AG08395 (cell line): ENCODE data around the gene DGKD.

Experiments used
- DNase-seq: peaks from one replicate; pipeline ENCODE4 v3.0.0; 2012; ENCODE audit warnings: mixed read lengths, low spot score

The DGKD gene

DNA sequence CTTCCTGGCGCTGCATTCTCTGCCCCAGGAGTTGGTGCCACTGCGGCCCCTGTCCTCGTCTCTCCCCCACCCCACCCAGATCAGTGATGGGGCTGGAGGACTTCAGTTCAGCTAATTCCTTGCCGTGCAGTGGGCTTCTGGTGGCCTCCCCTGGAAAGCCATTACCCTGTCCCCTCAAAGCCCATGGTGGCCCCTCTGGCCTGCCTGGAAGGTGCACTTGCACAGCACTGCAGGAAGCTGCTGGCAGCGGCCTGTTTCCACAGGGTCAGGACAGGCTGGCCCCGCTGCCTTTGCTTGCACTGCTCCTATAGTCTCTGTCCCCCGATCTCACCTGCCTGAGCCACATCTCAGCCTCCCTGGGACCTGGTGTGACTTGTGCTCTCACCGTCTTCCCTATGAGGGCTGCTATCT is 107.2 kb downstream of the DGKD start:
- no peak for DNase-seq

DNA sequence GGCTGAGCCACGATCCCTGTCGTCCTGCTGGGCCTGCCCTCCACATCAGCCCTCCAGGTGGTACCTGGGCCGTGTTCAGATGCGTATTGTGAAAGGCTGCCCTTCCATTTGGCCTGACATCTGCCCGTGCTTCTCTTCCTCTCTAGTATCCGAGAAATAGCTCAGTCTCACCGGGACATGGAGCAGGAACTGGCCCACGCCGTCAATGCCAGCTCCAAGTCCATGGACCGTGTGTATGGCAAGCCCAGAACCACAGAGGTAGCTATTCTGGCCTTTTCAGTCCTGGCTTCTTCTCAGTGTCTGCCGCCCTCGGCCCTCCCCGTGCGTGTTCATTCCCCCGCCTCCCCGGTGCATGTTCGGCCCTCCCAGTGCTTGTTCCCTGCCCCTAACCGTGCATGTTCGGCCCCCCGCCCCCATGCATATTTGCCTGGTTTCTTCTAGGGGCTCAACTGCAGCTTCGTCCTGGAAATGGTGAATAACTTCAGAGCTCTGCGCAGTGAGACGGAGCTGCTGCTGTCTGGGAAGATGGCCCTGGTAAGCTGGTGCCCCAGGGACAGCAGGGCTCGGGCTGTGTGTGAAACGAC is 108.0 kb downstream of the DGKD start:
- DNase-seq, result no peak

DNA sequence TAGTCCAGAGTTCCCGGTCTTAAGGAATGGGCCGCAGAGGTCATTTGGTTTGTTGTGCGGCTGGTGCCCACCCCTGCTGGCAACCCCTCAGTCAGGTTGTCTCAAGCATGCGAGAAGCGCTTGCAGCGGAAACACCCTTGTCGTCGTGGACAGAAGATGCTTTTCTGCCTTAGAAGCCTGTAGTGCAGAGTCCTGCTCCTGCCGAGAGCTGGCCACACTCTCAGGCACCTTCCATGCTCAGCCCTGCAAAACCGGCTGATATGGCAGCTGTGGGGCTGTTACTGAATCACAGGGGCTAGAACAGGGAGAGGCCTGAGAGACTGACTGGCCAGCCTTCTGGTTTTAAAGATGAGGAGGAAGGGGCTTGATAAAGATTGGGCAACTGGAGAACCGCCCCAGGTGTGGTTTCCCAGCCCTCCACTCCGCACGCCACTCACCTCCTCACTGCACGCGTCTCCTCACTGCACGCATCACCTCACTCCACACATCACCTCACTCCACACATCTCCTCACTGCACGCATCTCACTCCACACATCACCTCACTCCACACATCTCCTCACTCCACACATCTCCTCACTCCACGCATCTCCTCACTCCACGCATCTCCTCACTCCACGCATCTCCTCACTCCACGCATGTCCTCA is 108.7 kb downstream of the DGKD start:
- no peak for DNase-seq

DNA sequence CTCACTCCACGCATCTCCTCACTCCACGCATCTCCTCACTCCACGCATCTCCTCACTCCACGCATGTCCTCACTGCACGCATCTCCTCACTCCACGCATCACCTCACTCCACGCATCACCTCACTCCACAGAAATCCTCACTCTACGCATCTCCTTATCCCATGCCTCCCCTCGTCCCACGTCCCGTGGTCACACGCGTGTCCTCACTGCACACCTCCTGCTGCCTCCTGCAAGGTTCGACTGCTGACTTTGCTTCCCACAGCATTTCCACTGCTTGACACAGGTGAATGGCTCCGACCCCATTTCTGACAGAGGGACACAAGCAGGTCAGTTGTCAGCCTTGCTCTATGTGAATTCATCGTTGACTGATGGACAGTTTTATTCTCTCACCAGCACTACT is 109.3 kb downstream of the DGKD start:
- DNase-seq, result no peak

DNA sequence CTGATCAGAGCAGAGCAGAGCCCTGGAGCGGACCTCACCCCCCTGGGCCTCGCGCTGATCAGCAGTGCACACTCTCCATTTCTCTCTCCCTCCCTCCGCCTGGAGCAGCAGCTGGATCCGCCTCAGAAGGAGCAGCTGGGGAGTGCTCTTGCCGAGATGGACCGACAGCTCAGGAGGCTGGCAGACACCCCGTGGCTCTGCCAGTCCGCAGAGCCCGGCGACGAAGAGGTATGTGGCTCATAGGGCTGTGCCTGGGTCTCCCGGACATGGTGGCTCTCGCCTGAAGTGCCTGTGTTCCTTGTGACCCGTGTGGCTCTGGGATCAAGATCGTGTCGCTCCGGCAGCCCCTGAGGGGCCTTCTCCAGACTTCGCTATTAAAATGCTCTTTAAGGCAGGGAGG is 109.8 kb downstream of the DGKD start:
- DNase-seq, result no peak

DNA sequence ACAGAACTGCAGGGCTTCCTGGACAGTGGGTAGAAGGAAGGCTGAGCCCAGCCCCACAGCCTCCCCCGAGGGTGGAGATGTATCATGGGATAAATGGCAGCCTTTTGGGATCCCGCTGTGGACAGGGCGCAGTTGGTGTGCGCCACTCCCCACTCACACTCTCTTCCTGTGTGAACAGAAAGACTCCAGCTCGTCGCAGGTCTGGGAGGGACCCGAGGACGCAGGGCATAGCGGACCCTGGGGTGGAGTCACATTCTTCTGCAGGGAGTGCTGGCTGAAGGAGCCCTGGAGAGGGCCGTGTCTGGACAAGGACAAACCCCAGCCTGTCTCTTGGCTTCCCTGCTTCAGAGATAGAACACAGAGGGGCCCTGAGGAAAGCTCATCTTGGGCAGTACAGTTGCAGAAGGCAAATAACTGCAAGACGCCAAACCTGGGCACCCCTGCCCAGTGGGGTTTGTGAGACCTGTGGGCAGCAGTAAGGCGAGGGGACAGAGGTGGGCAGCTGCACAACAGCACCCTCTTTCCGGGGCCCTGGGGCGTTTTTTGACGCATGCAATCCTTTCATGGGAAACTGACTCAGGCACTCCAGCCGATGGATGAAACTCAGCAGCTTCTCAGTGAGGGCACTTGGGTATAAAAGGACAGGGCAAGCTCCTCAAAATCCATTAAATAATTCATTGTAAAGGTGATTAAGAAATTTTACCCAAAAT is 110.4 kb downstream of the DGKD start:
- no peak for DNase-seq

DNA sequence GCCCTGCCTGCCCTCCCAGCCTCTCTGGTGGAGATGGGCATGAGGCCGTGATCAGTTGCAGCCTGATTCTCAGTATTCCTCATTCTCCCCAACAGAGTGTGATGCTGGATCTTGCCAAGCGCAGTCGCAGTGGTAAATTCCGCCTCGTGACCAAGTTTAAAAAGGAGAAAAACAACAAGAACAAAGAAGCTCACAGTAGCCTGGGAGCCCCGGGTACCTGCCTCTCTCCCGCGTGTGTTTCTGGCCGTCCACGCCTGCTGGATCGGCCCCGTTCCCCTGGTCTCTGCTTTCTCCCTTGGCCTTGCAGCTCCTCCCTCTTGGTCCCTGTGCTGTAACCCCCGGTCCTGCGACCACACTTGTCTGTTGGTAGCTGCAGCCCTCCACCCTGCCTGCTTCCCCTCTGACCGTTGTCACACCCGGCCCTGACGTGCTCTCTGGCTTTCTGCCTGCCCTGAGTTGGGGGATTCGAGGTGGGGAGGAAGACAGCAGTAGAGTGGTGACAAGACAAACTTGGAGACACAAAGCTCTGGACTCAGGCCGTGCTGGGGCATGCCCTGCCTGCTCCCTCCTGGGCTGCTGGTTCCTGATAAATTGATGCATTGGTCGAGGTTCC is 112.8 kb downstream of the DGKD start:
- DNase-seq, result no peak

DNA sequence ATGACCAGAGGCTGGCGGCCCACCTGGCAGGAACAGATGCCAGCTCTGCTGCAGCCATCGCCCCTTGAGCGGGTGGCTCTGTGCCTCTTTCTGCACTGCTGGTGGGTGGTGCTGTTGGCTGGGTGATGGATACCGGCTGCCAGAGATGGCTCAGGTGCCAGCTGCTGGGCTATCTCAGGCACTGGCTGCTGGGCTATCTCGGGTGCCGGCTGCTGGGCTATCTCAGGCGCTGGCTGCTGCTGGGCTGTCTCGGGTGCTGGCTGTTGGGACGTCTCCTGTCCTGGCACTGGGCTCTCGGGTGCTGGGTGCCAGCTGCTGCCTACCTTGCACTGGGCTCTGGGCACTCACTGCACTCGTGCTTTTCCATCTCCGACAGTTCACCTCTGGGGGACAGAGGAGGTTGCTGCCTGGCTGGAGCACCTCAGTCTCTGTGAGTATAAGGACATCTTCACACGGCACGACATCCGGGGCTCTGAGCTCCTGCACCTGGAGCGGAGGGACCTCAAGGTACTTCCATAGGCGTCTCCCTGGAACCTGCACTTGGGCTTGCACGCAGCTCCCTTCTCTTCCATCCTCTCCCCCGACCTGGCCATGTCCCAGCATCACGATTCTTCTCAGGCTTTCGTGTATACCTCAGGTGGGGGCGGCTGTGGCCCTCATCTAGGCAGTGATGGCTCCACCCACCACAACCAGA is 113.9 kb downstream of the DGKD start:
- DNase-seq, result no peak

DNA sequence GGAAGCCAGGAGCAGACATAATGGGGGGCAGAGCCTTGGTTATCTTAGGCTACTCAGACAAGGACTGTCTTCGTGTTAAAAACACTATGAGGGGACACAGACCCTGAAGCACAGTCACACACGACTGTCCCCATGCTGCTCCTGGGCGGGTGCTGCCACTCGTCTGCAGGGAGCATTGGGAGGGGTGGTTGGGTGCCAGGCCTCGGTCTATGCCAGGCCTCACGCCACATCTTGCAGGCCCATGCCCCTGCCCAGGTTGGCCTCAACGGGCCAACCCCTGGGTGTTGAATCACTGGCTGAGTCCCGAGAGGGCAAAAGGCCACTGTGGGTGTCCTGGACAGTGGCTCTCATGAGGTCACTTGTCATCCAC is 114.4 kb downstream of the DGKD start:
- DNase-seq, result no peak

DNA sequence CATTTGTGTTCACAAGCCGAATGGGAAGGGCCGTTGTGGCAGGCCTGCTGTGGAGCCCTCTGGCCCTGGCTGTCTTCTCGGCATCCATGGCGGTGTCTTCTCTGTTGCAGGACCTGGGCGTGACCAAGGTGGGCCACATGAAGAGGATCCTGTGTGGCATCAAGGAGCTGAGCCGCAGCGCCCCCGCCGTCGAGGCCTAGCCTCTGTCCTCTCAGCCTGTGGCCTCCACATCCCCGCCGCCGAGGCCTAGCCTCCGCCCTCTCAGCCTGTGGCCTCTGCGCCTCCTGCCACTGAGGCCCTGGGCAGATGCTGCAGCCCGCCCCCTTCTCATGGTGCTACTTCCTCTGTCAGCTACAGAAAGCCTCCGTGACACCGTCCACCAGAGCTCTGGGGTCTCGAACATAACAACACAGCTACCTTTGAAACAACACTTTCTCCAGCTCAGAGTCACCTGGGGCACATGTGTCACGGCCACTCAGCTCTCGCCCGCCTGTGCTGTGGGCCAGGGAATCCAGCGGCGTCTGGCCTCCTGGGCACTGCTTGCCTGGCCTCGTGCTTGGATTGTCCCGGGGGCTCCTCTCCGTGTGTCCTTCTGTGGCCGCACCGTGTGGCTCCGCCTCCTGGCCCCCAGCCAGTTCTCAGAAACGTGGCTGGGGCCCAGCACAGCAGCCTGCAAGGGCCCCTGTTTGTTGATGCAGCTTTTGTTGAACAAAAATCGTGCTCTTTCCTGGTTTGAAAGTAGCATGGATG is 115.1 kb downstream of the DGKD start:
- DNase-seq, result no peak

DNA sequence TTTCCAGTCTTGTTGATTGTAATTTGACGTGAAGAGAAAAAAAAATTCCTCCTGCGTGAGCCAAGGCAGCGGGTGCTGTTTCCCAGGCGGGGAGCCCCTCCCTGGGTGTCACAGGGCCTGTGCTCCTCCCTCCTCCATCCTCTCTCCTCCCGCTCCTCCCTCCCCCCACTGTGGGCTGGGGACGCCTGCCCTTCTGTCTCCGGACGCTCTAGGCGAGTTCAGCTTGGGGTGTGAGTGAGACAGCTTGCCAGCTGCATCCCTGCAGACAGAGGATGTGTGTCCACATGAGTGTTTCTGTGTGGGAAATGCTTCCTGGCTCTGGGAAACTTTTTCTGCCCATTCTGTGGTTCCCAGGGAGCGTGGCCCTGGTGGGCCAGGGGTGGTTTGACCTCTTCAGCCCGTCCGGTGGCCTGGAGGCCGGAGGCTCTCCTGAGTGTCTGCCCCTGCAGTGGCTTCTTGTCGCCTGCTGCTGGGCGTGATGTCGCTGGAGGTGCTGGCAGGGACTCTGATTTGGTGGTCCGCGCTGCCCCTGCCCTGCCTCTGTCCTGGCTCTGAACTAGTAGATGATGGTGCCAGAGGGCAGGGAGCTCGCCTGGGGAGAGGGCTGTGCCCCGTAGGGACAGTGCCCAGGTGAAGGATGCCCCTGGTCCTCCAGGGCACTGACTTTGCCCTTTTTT is 115.9 kb downstream of the DGKD start:
- DNase-seq, result no peak

DNA sequence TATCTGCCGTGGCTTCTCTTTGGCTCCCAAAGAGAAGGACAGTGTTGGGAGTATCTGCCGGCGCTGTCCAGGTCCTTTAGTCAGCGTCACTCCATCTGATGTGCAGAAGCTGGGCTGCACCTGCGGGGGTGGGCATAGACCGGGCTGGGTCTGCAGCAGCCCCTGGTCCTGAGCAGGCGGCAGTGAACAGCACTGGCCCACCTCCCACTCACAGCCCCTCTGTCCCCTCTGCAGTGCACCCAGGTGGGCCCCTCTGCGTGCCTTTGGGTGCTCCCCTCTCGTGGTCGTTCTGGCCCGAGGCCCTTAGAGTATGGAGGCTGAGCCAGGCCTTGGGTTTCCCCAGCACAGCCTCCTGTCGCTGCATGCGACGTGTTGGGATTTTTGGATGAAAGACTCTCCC is 116.5 kb downstream of the DGKD start:
- DNase-seq, result no peak

DNA sequence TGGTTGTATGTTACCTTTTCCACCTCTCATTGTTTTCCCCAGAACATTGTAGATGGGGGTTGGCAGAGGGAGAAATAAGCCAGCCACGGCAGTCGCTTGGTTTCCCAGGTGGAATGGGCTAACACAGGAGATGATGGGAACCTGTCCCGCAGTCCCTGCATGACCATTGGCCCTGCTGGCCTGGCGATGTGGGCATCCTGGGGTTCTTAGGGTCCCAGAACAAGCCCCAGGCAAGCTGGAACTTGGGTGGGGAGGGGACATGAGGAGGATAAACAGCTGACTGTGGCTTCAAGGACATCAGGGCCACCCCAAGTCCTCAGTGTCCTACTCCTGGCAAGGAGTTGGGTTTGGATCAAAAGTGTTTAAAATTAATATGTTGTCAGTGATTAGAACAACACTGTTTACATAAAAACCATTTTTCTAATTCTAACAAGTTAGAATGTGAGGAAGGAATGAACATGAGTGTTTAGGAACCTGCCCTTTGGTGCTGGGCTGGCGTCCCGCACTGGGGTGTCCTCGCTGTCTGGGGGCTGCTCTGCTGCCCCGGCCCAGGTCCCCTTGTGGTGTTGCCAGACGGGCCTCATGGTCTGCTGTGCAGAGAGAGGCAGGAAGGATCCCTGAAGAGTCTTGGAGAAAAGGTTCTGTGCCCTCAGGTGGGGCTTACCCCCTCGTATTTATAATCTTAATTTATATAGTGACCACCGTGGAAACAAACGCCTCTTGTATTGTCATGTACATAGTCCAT is 117.2 kb downstream of the DGKD start:
- DNase-seq, result no peak

DNA sequence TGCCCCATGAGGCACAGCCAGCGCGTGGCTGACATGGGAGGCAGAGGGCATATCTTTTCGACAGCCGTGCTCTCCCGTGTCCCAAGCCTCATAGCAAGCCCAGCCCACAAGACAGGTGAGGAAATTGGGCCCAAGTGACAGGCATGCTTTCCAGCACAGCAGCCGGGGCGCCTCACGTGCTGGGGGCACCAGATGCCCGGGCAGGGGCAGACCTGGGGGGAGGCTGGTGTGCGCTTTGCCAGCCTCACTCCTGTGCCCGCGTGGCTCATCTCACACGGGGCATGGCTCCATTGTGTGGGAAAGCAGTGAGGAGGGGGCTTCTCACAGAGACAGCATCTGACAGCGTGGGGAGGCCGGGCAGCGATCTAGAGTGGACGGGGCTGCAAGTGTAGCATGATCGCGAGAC is 119.1 kb downstream of the DGKD start:
- no peak for DNase-seq

DNA sequence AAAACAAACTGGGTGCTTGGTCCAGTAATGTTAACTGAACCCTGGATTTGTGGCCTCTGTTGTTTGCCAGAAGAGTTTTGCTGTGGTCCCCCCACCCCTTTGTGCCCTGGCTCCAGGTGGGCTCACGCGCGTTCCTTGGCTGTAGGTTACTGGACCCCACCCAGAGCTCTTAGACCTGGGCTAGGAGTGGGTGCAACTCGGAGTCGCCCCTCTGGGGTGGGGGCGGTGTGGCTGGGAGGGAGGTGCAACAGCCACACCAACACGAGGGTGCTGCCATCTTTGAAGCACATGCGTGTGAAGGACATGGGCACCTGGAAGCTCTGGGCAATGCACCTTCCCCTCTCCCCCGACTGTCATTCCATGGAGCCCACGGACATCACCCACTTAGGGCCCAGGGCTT is 119.6 kb downstream of the DGKD start:
- no peak for DNase-seq

DNA sequence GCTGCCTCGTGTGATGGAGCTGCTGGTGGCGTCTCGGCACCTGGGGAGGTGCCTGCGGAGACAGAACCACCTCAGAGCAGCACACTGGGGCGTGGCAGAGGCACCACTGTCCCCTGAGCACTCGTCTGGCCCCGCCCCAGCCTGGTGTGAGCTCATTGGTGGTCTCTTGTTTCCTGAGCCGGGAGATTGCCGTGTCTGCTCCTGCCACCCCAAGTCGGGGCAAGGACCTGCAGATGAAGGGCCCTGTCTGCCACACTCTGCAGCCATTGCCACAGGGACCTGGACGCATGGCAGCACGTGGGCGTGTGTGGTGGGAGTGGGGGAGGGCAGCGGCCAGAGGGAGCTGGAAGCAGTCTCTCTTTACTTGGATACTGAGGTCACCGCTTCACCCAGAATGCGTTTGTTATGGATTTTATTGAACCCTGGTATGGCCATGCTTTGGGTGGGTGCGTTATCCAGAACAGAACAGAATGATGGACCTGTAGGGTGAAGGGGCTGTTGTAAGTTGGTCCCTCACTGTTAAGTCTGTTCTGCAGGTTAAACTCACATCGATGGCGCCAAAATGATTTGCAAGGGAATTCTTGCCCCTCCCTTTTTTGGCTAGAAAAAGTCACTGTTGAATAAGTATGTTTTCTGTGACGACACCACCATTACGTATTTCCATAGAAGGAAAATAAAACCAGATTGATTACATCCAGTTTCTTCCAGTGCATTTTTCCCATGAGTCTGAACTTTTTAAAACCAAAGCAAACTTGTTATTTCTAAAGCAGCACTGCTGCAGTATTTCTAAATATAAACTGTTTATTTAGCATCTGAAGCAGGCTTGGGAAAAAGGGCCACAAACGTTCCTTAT is 120.2 kb downstream of the DGKD start:
- DNase-seq, result no peak

DNA sequence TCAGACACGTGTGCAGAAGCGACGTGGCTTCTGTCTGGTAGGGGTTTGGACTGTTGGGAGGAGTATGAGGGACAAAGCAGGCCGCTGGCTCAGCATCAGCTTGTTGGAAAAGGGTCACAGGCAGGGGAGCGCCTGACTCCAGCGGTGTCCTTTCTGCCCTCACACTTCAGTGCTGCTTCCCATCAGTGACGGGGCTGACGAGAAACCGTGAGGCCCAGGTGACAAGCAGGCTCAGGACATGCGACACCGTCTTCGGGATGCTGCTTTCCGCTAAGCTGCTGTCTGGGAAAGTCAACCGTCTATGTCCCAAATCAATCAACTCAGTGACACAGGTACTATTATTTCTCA is 121.7 kb downstream of the DGKD start:
- DNase-seq, result no peak

DNA sequence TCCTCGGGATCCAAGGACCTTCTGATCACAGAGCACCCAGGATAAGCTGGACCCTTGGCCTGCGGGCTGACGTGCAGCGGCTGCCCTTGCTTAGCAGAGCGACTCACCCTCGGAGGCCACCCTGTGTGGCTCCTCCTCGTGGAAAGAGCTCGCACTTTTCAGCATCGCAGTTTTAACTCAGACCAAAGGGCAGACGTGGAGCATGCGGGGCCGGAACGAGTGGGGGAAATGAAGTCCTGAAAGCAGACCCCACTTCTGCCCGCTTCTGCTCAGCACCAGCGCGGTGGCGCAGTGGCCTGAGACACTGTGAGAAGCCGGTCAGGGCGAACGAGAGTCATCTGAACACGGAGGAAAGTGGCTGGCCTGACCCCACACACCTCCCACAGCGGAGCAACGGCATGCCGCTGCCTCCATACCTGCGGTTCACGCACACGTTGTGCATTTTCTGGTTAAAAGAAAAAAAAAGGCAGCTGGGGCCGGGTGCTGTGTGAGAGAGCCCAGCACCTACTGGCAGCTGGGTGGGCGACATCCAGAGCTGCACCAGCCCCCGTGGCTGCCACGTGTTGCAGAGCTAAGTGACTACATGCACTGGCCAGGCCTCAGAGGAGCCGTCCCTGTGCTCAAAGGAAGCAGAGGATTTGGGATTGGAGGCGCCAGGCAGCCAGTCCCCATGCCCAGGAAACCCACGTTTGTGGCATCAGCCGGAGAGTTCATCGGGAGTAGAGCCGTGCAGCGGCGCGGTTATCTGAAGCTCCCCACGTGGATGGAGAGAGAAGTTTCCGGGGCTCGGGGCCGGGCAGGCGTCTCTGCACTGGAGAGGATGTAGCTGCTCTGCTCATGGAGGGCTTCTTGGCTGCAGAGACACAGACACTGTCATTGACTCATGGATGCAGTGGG is 122.6 kb downstream of the DGKD start:
- DNase-seq, result no peak
